GM11168 (cell line): Measurements from ENCODE around the gene LHX6.

Source experiments
- in situ Hi-C: fragments of 300-500 bp; cut with MboI; formaldehyde crosslinking; loops from one replicate; pipeline ENCODE4 v1.12.0; 2022; ENCODE audit warnings: low sequenced_read_pairs; ENCODE audit not compliant: unreplicated experiment

The LHX6 gene

GRCh38 chr9:122193651-122194050 is 35.1 kb downstream of the LHX6 start:
- in situ Hi-C loops: no loop called here

GRCh38 chr9:122192914-122193525 is 35.7 kb downstream of the LHX6 start:
- in situ Hi-C loops: no loop called here

GRCh38 chr9:122192261-122192875 is 36.4 kb downstream of the LHX6 start:
- in situ Hi-C loops: no loop called here

- in situ Hi-C loops: no loop called here
Measured at GRCh38 chr9:122191584-122191983, 37.2 kb downstream of the LHX6 start.

GRCh38 chr9:122190597-122191381 is 38.0 kb downstream of the LHX6 start:
- in situ Hi-C loops: no loop called here

- in situ Hi-C loops: no loop called here
Measured at GRCh38 chr9:122188369-122188768, 40.4 kb downstream of the LHX6 start.

- in situ Hi-C loops: no loop called here
Measured at GRCh38 chr9:122186777-122187470, 41.8 kb downstream of the LHX6 start.

- in situ Hi-C loops: no loop called here
Measured at GRCh38 chr9:122186301-122186700, 42.5 kb downstream of the LHX6 start.

GRCh38 chr9:122184551-122184950 is 44.2 kb downstream of the LHX6 start:
- in situ Hi-C loops: no loop called here

- in situ Hi-C loops: no loop called here
Measured at GRCh38 chr9:122183501-122183900, 45.3 kb downstream of the LHX6 start.

- in situ Hi-C loops: no loop called here
Measured at GRCh38 chr9:122180633-122181032, 48.1 kb downstream of the LHX6 start.

GRCh38 chr9:122179690-122180074 is 49.1 kb downstream of the LHX6 start:
- in situ Hi-C loops: no loop called here

- in situ Hi-C loops: no loop called here
Measured at GRCh38 chr9:122179054-122179689, 49.6 kb downstream of the LHX6 start.

- in situ Hi-C loops: no loop called here
Measured at GRCh38 chr9:122176916-122177315, 51.8 kb downstream of the LHX6 start.

GRCh38 chr9:122173670-122174069 is 55.1 kb downstream of the LHX6 start:
- in situ Hi-C loops: no loop called here

GRCh38 chr9:122172131-122172530 is 56.6 kb downstream of the LHX6 start:
- in situ Hi-C loops: no loop called here

GRCh38 chr9:122168356-122168755 is 60.4 kb downstream of the LHX6 start:
- in situ Hi-C loops: no loop called here

GRCh38 chr9:122164286-122164685 is 64.5 kb downstream of the LHX6 start:
- in situ Hi-C loops: no loop called here

- in situ Hi-C loops: no loop called here
Measured at GRCh38 chr9:122162415-122162814, 66.3 kb downstream of the LHX6 start.

- in situ Hi-C loops: no loop called here
Measured at GRCh38 chr9:122159925-122160246, 68.9 kb downstream of the LHX6 start.
